ENCODE data around the gene RNF20. TPM values are rescaled to one million over a fixed set of nuclear protein-coding genes. Genes with fewer than 3 reads are reported as not detected.

Gene RNF20
- total RNA-seq, 1 experiment from 2014 or later: 37.6 TPM

GRCh38 chr9:101511009-101511408, 22.6 kb upstream of the RNF20 start:
- no peak overlapping the region for H3K9ac ChIP-seq (ENCODE audit: low read length)
- intact Hi-C loops (cut with micrococcal nuclease): no loop called here
- H3K9me2 ChIP-seq (ENCODE audit: insufficient read depth): no peaks in the 10 kb centered on the region
- no peak overlapping the region for H3K4me2 ChIP-seq (ENCODE audit: low read length)
- RAD21 ChIA-PET (ENCODE audit: low non-redundant PET in 1 of 2, low total read pairs in 2 of 2, uncharacterized antibody in 2 of 2, unreplicated experiment in 2 of 2): no interaction called here
- H3K36me3 ChIP-seq (ENCODE audit: control insufficient read depth in 1 of 2, insufficient read depth in 2 of 2, low read length in 2 of 2): no peaks in the 10 kb centered on the region
- H3K4me1 ChIP-seq (ENCODE audit: control insufficient read depth in 1 of 2, insufficient read depth in 2 of 2, low read length in 2 of 2): no peaks in the 10 kb centered on the region
- no peaks in the 10 kb centered on the region for H3K9me3 ChIP-seq (ENCODE audit: control insufficient read depth in 1 of 2, insufficient read depth in 1 of 2, low read depth in 1 of 2, low read length in 2 of 2)
- TF ChIP-seq EZH2phosphoT487 (IDR thresholded peaks at IDR 0.05; ENCODE audit: borderline replicate concordance) (no peak), SRF (IDR thresholded peaks at IDR 0.05; ENCODE audit: low read depth) (no peak), ZBTB33 (IDR thresholded peaks at IDR 0.05; ENCODE audit: extremely low read depth, insufficient replicate concordance, low read length) (no peak)
- BruUV-seq (replicated peaks): no TSS peak
- CTCF ChIA-PET: no interaction called here
- H4K20me1 ChIP-seq (ENCODE audit: insufficient read depth): no peaks in the 10 kb centered on the region
- no peak for DNase-seq (ENCODE audit: low read depth, low spot score)
- no peak for ATAC-seq
- POLR2A ChIA-PET: no interaction called here
- no peak overlapping the region for H3K4me3 ChIP-seq (replicated peaks in 1 of 2; ENCODE audit: low read depth in 1 of 2, low read length in 2 of 2)
- no peaks in the 10 kb centered on the region for H3K79me2 ChIP-seq (ENCODE audit: insufficient read depth, low read length)
- H2AFZ ChIP-seq (ENCODE audit: low read depth, low read length, poor library complexity, severe bottlenecking): no peak overlapping the region
- no peaks in the 10 kb centered on the region for H3K27me3 ChIP-seq (ENCODE audit: insufficient read depth, low read length)
- H3K27ac ChIP-seq (ENCODE audit: low read depth, low read length): no peak overlapping the region

- Histone ChIP-seq H3K79me2 (ENCODE audit: insufficient read depth, low read length) (no peaks in the 10 kb centered on the region), H3K4me3 (replicated peaks in 1 of 2; ENCODE audit: low read depth in 1 of 2, low read length in 2 of 2) (no peak overlapping the region), H2AFZ (ENCODE audit: low read depth, low read length, poor library complexity, severe bottlenecking) (no peak overlapping the region), H3K9ac (ENCODE audit: low read length) (no peak overlapping the region), H4K20me1 (ENCODE audit: insufficient read depth) (no peaks in the 10 kb centered on the region), H3K4me1 (ENCODE audit: control insufficient read depth in 1 of 2, insufficient read depth in 2 of 2, low read length in 2 of 2) (no peaks in the 10 kb centered on the region), H3K27ac (ENCODE audit: low read depth, low read length) (no peak overlapping the region), H3K9me3 (ENCODE audit: control insufficient read depth in 1 of 2, insufficient read depth in 1 of 2, low read depth in 1 of 2, low read length in 2 of 2) (no peaks in the 10 kb centered on the region), H3K9me2 (ENCODE audit: insufficient read depth) (no peaks in the 10 kb centered on the region), H3K4me2 (ENCODE audit: low read length) (no peak overlapping the region), H3K27me3 (ENCODE audit: insufficient read depth, low read length) (no peaks in the 10 kb centered on the region), H3K36me3 (ENCODE audit: control insufficient read depth in 1 of 2, insufficient read depth in 2 of 2, low read length in 2 of 2) (no peaks in the 10 kb centered on the region)
- ChIA-PET RAD21 (ENCODE audit: low non-redundant PET in 1 of 2, low total read pairs in 2 of 2, uncharacterized antibody in 2 of 2, unreplicated experiment in 2 of 2) (no interaction called here), CTCF (no interaction called here), POLR2A (no interaction called here)
- BruUV-seq (replicated peaks): no TSS peak
- DNase-seq (ENCODE audit: low read depth, low spot score) (no peak), ATAC-seq (no peak)
- TF ChIP-seq ATF3 (IDR thresholded peaks at IDR 0.05): no peak
- no peak for TF ChIP-seq CEBPB (IDR thresholded peaks at IDR 0.05; ENCODE audit: low read depth)
- no peak for TF ChIP-seq EZH2 (IDR thresholded peaks at IDR 0.05)
- TF ChIP-seq ZFX (IDR thresholded peaks at IDR 0.05): no peak
- no peak for TF ChIP-seq JUND (IDR thresholded peaks at IDR 0.05)
- TF ChIP-seq POLR2AphosphoS5 (IDR thresholded peaks at IDR 0.05; ENCODE audit: low read depth, low read length): no peak
- no peak for TF ChIP-seq SIN3A (IDR thresholded peaks at IDR 0.05; ENCODE audit: low read depth)
- TF ChIP-seq SP1 (IDR thresholded peaks at IDR 0.05; ENCODE audit: low read depth): no peak
- no peak for TF ChIP-seq CTCF (IDR thresholded peaks at IDR 0.05 in 2 of 3, conservative IDR thresholded peaks at IDR 0.05 in 1 of 3; ENCODE audit: borderline replicate concordance in 1 of 3, insufficient read depth in 1 of 3, low read depth in 2 of 3, low read length in 2 of 3)
- no peak for TF ChIP-seq FOSL1 (IDR thresholded peaks at IDR 0.05; ENCODE audit: low read depth)
- no peak for TF ChIP-seq REST (IDR thresholded peaks at IDR 0.05; ENCODE audit: low read depth)
- intact Hi-C loops (cut with micrococcal nuclease): no loop called here
These were observed 21.5 kb upstream of the RNF20 start for GRCh38 chr9:101512116-101512515.
